Activated CD4-positive, alpha-beta T cell treated with anti-CD3 and anti-CD28 coated beads, Interleukin-2, amount 10 ng/mL, durations not matched to agents 24 days and 14 days (primary cell): Measurements from ENCODE around the gene RHOH. TPM values are rescaled to one million over a fixed set of nuclear protein-coding genes. Genes with fewer than 3 reads are reported as not detected.
"Not testable (repeated sequence)": the region's sequence is repeated elsewhere in the genome, so short reads cannot be mapped to it uniquely, and the experiment has no call there.

Experiments
- DNase-seq: peaks from one replicate; pipeline ENCODE4 v3.0.0; 2022
- H3K27ac Mint-ChIP-seq: one replicate; pipeline ENCODE4 v1.8.0; 2022; ENCODE audit warnings: mild to moderate bottlenecking, mixed read lengths
- H3K27me3 Mint-ChIP-seq: one replicate; pipeline ENCODE4 v1.8.0; 2022; ENCODE audit warnings: mixed read lengths
- H3K36me3 Mint-ChIP-seq: one replicate; pipeline ENCODE4 v1.8.0; 2022; ENCODE audit warnings: low read depth, mild to moderate bottlenecking, mixed read lengths
- H3K4me1 Mint-ChIP-seq: one replicate; pipeline ENCODE4 v1.8.0; 2021; ENCODE audit warnings: mixed read lengths
- H3K4me3 Mint-ChIP-seq: one replicate; pipeline ENCODE4 v1.8.0; 2022; ENCODE audit warnings: mild to moderate bottlenecking, moderate library complexity, mixed read lengths
- H3K9me3 Mint-ChIP-seq: one replicate; pipeline ENCODE4 v1.8.0; 2021; ENCODE audit warnings: mixed read lengths
- intact Hi-C: fragments of 100-400 bp; cut with micrococcal nuclease; formaldehyde crosslinking; loops from one replicate; pipeline ENCODE4 v1.15.1; 2023
- total RNA-seq: library from RNA; stranded (reverse); gene quantifications from 2 replicates; pipeline ENCODE4 v1.2.3, GENCODE V29; 2022

RHOH gene
- total RNA-seq, 1 donor from 2014 or later = 107 TPM

GRCh38 chr4:40270609-40271008 is 73.8 kb downstream of the RHOH start:
- intact Hi-C loops = no loop called here
- Mint-ChIP-seq H3K27me3 (no peaks in the 10 kb centered on the region), H3K9me3 (peaks cover 5% of the 10 kb centered on the region), H3K4me1 (peaks cover 12% of the 10 kb centered on the region), H3K4me3 (no peak overlapping the region), H3K27ac (no peak overlapping the region), H3K36me3 (no peaks in the 10 kb centered on the region)
- no peak for DNase-seq

DNA sequence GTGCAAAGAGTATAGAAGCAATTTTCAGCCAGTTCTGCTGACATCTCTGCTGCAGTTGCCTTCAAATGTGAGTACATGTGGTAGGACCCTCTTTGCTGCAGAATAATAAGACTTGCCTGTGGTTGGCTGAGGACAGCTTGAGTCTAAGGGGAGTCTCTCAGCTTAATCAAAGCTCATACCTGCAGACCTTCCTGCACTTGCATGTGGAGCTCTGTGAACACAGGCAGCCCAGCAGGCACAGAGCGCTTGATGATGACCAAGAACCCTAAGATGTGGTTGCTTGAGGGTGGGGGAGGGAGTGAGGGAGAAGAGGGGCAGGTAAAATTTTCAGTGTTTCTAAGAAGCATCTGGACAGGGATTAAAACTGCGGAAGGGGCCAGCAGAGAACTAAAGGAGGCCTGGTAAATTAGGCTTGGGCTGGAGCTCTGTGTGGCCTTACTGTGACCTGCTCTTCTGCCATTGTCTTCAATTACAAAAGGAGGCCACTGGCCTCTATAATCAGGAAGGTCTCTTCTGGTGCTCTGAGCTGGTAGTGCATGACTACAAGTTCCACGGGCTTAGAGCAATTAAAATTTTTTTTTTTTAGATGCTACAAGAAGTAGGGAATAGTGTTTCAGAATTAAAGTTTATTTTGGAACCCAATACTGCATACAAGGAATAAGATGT is 78.4 kb downstream of the RHOH start:
- intact Hi-C loops = no loop called here
- H3K9me3 Mint-ChIP-seq = peaks cover 5% of the 10 kb centered on the region
- peaks cover 10% of the 10 kb centered on the region for H3K4me1 Mint-ChIP-seq
- H3K27me3 Mint-ChIP-seq = no peaks in the 10 kb centered on the region
- no peaks in the 10 kb centered on the region for H3K36me3 Mint-ChIP-seq
- H3K27ac Mint-ChIP-seq = no peak overlapping the region
- no peak overlapping the region for H3K4me3 Mint-ChIP-seq
- DNase-seq = no peak

- intact Hi-C loops = no loop called here
- Mint-ChIP-seq H3K4me1 (peaks cover 20% of the 10 kb centered on the region), H3K9me3 (peaks cover 12% of the 10 kb centered on the region), H3K36me3 (peaks cover 1% of the 10 kb centered on the region), H3K27ac (no peak overlapping the region), H3K4me3 (no peak overlapping the region), H3K27me3 (no peaks in the 10 kb centered on the region)
- no peak for DNase-seq
Observed at GRCh38 chr4:40276546-40276945, 79.7 kb downstream of the RHOH start.

- peaks cover 42% of the 10 kb centered on the region for H3K4me1 Mint-ChIP-seq
- DNase-seq = no peak
- H3K36me3 Mint-ChIP-seq = peaks cover 5% of the 10 kb centered on the region
- peak overlapping the region; percentile 64 for H3K27ac Mint-ChIP-seq
- no peaks in the 10 kb centered on the region for H3K27me3 Mint-ChIP-seq
- no peak overlapping the region for H3K4me3 Mint-ChIP-seq
- H3K9me3 Mint-ChIP-seq = peaks cover 16% of the 10 kb centered on the region
- intact Hi-C loops = no loop called here
Observed at GRCh38 chr4:40280586-40280985, 83.8 kb downstream of the RHOH start.

DNA sequence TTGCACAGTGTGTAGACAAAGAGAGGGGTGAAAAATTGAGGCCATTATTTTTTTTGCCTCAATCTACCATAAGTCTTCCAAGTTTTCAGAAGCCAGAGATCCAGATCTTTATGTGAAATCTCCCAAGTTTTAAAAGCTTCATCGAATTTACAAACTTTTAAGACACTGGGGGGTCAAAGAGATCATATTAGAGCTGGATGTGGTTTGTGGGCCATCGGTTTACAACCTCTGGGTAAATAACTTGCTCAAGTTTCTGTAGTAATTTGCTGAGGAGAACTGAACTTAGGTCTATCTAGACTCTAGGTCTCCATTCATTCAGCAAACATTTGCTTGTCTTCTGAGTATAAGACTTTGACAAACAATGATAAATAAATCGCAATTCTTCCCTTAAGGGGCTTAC is 84.3 kb downstream of the RHOH start:
- H3K27me3 Mint-ChIP-seq = no peaks in the 10 kb centered on the region
- peaks cover 16% of the 10 kb centered on the region for H3K9me3 Mint-ChIP-seq
- intact Hi-C loops = no loop called here
- peaks cover 44% of the 10 kb centered on the region for H3K4me1 Mint-ChIP-seq
- peaks cover 7% of the 10 kb centered on the region for H3K36me3 Mint-ChIP-seq
- H3K27ac Mint-ChIP-seq = peak overlapping the region; percentile 64
- DNase-seq = no peak
- H3K4me3 Mint-ChIP-seq = no peak overlapping the region

GRCh38 chr4:40281913-40282312 is 85.1 kb downstream of the RHOH start:
- no peak overlapping the region for H3K4me3 Mint-ChIP-seq
- no peak for DNase-seq
- peaks cover 7% of the 10 kb centered on the region for H3K36me3 Mint-ChIP-seq
- H3K27ac Mint-ChIP-seq = peak overlapping the region; percentile 68
- intact Hi-C loops = no loop called here
- peaks cover 46% of the 10 kb centered on the region for H3K4me1 Mint-ChIP-seq
- H3K9me3 Mint-ChIP-seq = peaks cover 16% of the 10 kb centered on the region
- no peaks in the 10 kb centered on the region for H3K27me3 Mint-ChIP-seq

DNA sequence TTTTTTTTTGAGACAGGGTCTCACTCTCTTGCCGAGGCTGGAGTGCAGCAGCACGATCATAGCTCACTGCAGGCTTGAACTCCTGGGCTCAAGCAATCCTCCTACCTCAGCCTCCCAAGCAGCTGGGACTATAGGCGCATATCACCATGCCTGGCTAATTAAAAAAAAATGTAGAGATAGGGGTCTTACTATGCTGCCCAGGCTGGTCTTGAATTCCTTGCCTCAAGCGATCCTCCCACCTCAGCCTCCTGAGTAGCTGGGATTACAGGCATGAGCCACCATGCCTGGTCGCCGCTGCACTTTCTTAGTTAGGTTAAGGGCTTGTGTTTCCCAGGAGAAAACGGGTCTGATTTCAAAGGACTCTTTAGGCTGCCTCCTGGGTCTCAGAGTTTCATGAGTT is 86.0 kb downstream of the RHOH start:
- H3K27me3 Mint-ChIP-seq, H3K4me3 Mint-ChIP-seq, DNase-seq, H3K36me3 Mint-ChIP-seq, intact Hi-C loops: not testable (repeated sequence)
- peaks cover 47% of the 10 kb centered on the region for H3K4me1 Mint-ChIP-seq
- H3K9me3 Mint-ChIP-seq = peaks cover 16% of the 10 kb centered on the region
- peak overlapping the region; percentile 95 for H3K27ac Mint-ChIP-seq

- H3K4me3 Mint-ChIP-seq = peak overlapping the region; percentile 66
- H3K27me3 Mint-ChIP-seq = no peaks in the 10 kb centered on the region
- peak overlapping the region; percentile 95 for H3K27ac Mint-ChIP-seq
- intact Hi-C loops = no loop called here
- H3K9me3 Mint-ChIP-seq = peaks cover 16% of the 10 kb centered on the region
- peaks cover 47% of the 10 kb centered on the region for H3K4me1 Mint-ChIP-seq
- peaks cover 7% of the 10 kb centered on the region for H3K36me3 Mint-ChIP-seq
- peak; percentile 68 for DNase-seq
Observed at GRCh38 chr4:40283413-40283812, 86.6 kb downstream of the RHOH start.

GRCh38 chr4:40283968-40284367 is 87.1 kb downstream of the RHOH start:
- H3K4me3 Mint-ChIP-seq = peak overlapping the region; percentile 66
- H3K27me3 Mint-ChIP-seq = no peaks in the 10 kb centered on the region
- peak; percentile 91 for DNase-seq
- H3K4me1 Mint-ChIP-seq = peaks cover 50% of the 10 kb centered on the region
- H3K36me3 Mint-ChIP-seq = peaks cover 7% of the 10 kb centered on the region
- peak overlapping the region; percentile 95 for H3K27ac Mint-ChIP-seq
- intact Hi-C loops = loop anchor here (1.0 kb wide), 4 partner anchors 21 to 56 kb away; no protein-coding TSS in a partner anchor
- H3K9me3 Mint-ChIP-seq = peaks cover 16% of the 10 kb centered on the region

DNA sequence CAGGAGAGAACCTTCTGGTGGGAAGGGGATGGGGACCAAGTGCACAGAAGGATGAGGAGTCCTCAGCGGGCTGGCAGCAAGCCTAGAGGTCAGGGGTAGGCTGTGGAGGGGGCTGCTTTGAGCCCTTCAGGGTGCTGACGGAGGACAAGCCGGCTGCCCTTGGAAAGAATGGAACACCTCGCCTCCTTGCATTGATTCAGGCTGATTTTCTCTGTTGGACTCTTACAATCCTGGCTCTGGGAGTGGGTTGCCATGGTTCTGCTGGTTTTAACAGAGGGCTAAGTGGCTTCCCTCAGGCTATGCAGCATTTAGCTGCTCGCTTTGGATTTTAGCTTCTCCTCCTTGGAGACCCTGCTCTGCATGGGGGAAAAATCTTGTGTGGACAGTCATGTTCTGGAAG is 88.9 kb downstream of the RHOH start:
- DNase-seq = no peak
- Mint-ChIP-seq H3K27me3 (no peaks in the 10 kb centered on the region), H3K9me3 (peaks cover 14% of the 10 kb centered on the region), H3K4me3 (no peak overlapping the region), H3K4me1 (peaks cover 60% of the 10 kb centered on the region), H3K27ac (peak overlapping the region; percentile 64), H3K36me3 (peaks cover 7% of the 10 kb centered on the region)
- intact Hi-C loops = no loop called here

DNA sequence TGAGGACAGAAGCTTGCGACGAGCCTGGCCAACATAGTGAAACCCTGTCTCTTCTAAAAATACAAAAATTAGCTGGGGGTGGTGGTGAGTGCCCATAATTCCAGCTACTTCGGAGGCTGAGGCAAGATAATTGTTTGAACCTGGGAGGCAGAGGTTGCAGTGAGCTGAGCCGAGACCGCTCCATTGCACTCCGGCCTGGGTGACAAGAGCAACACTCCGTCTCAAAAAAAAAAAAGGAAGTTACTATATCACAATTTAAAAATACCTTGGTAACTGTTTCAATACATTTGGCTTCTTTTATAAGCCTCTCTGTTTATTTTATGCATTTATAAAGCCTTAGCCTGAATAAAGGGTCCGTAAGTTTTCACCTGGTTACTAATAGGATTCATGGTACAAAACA is 91.7 kb downstream of the RHOH start:
- no peak for DNase-seq
- H3K4me3 Mint-ChIP-seq = no peak overlapping the region
- peaks cover 59% of the 10 kb centered on the region for H3K4me1 Mint-ChIP-seq
- peaks cover 4% of the 10 kb centered on the region for H3K36me3 Mint-ChIP-seq
- intact Hi-C loops = no loop called here
- H3K27ac Mint-ChIP-seq = peak overlapping the region; percentile 85
- no peaks in the 10 kb centered on the region for H3K9me3 Mint-ChIP-seq
- H3K27me3 Mint-ChIP-seq = no peaks in the 10 kb centered on the region

DNA sequence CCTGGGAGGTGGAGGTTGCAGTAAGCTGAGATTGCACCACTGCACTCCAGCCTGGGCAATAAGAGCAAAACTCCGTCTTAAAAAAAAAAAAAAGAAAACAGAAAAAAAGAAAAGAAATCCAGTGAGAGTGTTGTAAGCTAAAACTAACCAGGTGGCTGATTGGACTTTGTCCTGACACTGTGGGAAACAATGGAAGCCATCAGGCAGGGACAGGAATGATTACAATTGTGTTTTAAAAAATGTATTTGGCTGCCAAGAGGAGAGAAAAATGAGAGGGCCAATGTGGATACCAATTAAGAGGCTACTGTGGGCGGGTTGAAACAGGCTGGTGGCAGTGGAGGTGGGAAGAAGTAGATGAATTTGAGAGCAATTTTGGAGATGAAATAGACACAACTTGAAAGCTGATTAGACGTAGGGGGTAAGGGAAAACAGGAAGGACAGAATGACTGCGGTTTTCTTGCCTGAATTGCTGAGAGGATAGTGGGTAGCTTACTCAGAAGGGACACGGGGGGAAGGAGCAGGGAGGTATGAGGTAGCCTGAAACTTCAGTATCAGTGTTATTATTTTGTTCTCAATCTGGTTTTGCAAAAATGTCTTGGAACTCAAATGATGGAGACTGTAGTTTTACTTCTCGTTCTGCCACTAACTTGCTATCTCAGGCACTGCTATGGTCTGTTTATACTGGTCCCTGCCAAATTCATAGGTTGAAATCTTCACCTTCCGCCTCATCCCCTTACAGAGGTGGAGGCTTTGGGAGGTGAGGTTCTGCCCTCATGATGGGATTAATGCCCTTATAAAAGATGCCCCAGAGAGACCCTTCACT is 92.7 kb downstream of the RHOH start:
- Mint-ChIP-seq H3K27ac (peak overlapping the region; percentile 85), H3K4me3 (peak overlapping the region; percentile 60), H3K4me1 (peaks cover 50% of the 10 kb centered on the region), H3K27me3 (no peaks in the 10 kb centered on the region), H3K9me3 (no peaks in the 10 kb centered on the region), H3K36me3 (peaks cover 4% of the 10 kb centered on the region)
- intact Hi-C loops = loop anchor here (1.0 kb wide), 3 partner anchors 16 to 61 kb away; no protein-coding TSS in a partner anchor
- peak; percentile 77 for DNase-seq

- Mint-ChIP-seq H3K4me3 (peak overlapping the region; percentile 60), H3K27ac (peak overlapping the region; percentile 85), H3K4me1 (peaks cover 47% of the 10 kb centered on the region)
- intact Hi-C loops, DNase-seq, H3K36me3 Mint-ChIP-seq, H3K27me3 Mint-ChIP-seq, H3K9me3 Mint-ChIP-seq: not testable (repeated sequence)
Observed at GRCh38 chr4:40290611-40291186, 93.9 kb downstream of the RHOH start.

DNA sequence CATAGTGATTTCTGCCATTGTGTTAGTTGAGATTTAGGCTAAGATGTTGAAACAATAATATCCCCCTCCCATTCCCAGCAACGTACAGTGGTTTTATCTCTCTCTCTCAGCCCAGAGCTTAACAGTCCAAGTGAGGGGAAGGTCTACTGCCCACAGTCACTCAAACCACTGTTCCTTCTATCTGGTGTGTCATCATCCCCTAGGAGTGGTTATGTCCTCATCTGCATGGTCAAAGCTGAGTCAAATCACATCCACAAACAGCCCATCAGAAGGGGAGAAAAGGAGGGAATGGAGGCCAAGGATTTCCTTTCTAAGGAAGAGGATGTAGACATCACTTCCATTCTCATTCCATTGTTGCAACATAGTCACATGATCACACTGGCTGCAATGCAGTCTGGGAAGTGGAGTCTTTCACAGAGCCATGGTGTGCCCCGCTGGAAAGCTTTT is 95.5 kb downstream of the RHOH start:
- Mint-ChIP-seq H3K27ac (peak overlapping the region; percentile 38), H3K9me3 (no peaks in the 10 kb centered on the region), H3K4me3 (no peak overlapping the region), H3K36me3 (peaks cover 3% of the 10 kb centered on the region), H3K4me1 (peaks cover 43% of the 10 kb centered on the region), H3K27me3 (no peaks in the 10 kb centered on the region)
- DNase-seq = no peak
- intact Hi-C loops = no loop called here
